SK-N-SH treated with all-trans-retinoic acid at 6 μM for 48 hours (cell line): ENCODE results near the gene HSCB.

Source experiments
- BACH2 ChIP-seq: fragments of 250-450 bp; sonication (Bioruptor Pico); IDR thresholded peaks from 2 replicates; pipeline ENCODE4 v1.9.0; 2021; ENCODE audit warnings: mild to moderate bottlenecking, borderline replicate concordance
- POU6F1 ChIP-seq: fragments of 250-450 bp; sonication (Bioruptor Pico); IDR thresholded peaks from 2 replicates; pipeline ENCODE4 v1.8.0; 2021; ENCODE audit warnings: low read depth, mild to moderate bottlenecking, moderate library complexity, borderline replicate concordance

GRCh38 chr22:28779833-28780232 is 38.0 kb downstream of the HSCB start:
- TF ChIP-seq BACH2 (CRISPR knock-in tag) (no peak), POU6F1 (CRISPR knock-in tag) (no peak)
